K562 (cell line): ENCODE data around the gene WDR70. TPM values are rescaled to one million over a fixed set of nuclear protein-coding genes. Genes with fewer than 3 reads are reported as not detected.

Experiments used
- ATF7 ChIP-seq: fragments of 450-650 bp; IDR thresholded peaks from 2 replicates; pipeline ENCODE4 v1.7.1; 2014; ENCODE audit warnings: mild to moderate bottlenecking, moderate library complexity
- BMI1 ChIP-seq: fragments of 150-350 bp; IDR thresholded peaks from 2 replicates; pipeline ENCODE4 v1.6.1; 2014; ENCODE audit warnings: low read length
- CREM ChIP-seq: IDR thresholded peaks from 2 replicates; pipeline ENCODE4 v1.6.1; 2014; ENCODE audit warnings: antibody characterized with exemption, low read depth
- ETS1 ChIP-seq: conservative IDR thresholded peaks from 2 replicates; pipeline ENCODE4 v1.6.1; 2011; ENCODE audit warnings: low read depth, mild to moderate bottlenecking, low read length; ENCODE audit not compliant: control insufficient read depth
- EZH2 ChIP-seq: IDR thresholded peaks from 2 replicates; pipeline ENCODE4 v1.6.1; 2012; ENCODE audit warnings: low read depth, mild to moderate bottlenecking, inconsistent platforms, low read length, borderline replicate concordance
- FOSL1 ChIP-seq: fragments of 200-800 bp; sonication (Bioruptor generic); conservative IDR thresholded peaks from 2 replicates; pipeline ENCODE4 v1.6.1; 2016; ENCODE audit warnings: missing genetic modification characterization, missing compliant biosample characterization
- HCFC1 ChIP-seq: IDR thresholded peaks from 2 replicates; pipeline ENCODE4 v1.6.1; 2012; ENCODE audit warnings: low read depth, low read length, improper control_type of control experiment
- MLX ChIP-seq, 2 experiments: fragments of 450-650 bp in 1 of 2; sonication (generic) in 1 of 2; formaldehyde crosslinking; conservative IDR thresholded peaks; 2 replicates each; pipeline versions ENCODE4 v1.4.0 to v1.8.1; 2020 to 2022; ENCODE audit warnings: mild to moderate bottlenecking in 1 of 2, missing genetic modification reagents in 1 of 2
- MXD1 ChIP-seq: fragments of 250-450 bp; sonication (Bioruptor Pico); IDR thresholded peaks from 2 replicates; pipeline ENCODE4 v1.8.0; 2021; ENCODE audit warnings: borderline replicate concordance, mild to moderate bottlenecking, moderate library complexity; ENCODE audit not compliant: poor library complexity, severe bottlenecking
- MYBL2 ChIP-seq, 2 experiments: fragments of 450-650 bp in 1 of 2; sonication (generic) in 1 of 2; formaldehyde crosslinking in 1 of 2; IDR thresholded peaks; 2 replicates each; pipeline versions ENCODE4 v1.6.1 to v1.8.1; 2017 to 2022; ENCODE audit warnings: borderline replicate concordance in 1 of 2, inconsistent platforms in 1 of 2, low read depth in 1 of 2, mild to moderate bottlenecking in 1 of 2, missing genetic modification reagents in 1 of 2, moderate library complexity in 1 of 2
- RBM22 ChIP-seq: fragments of 200-400 bp; formaldehyde crosslinking; IDR thresholded peaks from 2 replicates; pipeline ENCODE4 v1.6.1; 2018; ENCODE audit warnings: low read length, low read depth; ENCODE audit not compliant: poor library complexity, severe bottlenecking
- RBM39 ChIP-seq: fragments of 200-400 bp; formaldehyde crosslinking; optimal IDR thresholded peaks from 2 replicates; pipeline ENCODE3; 2018; ENCODE audit warnings: low read depth, low read length
- SLC30A9 ChIP-seq: fragments of 250-450 bp; sonication (Bioruptor Pico); IDR thresholded peaks from 2 replicates; pipeline ENCODE4 v1.8.0; 2022; ENCODE audit warnings: mild to moderate bottlenecking, moderate library complexity
- SRF ChIP-seq, 2 experiments: fragments of 250-450, 450-650 bp in 1 of 2; sonication (Bioruptor Pico) in 1 of 2; sonication (generic) in 1 of 2; formaldehyde crosslinking; IDR thresholded peaks; 2 replicates each; pipeline versions ENCODE4 v1.5.0 to v1.5.1; 2020 to 2022; ENCODE audit warnings: mild to moderate bottlenecking in 1 of 2, missing genetic modification reagents in 1 of 2
- STAT5B ChIP-seq: fragments of 250-450 bp; sonication (Bioruptor Pico); IDR thresholded peaks from 2 replicates; pipeline ENCODE4 v1.8.0; 2021; ENCODE audit warnings: mild to moderate bottlenecking, inconsistent platforms
- TFAM ChIP-seq: fragments of 250-450 bp; sonication (Bioruptor Pico); conservative IDR thresholded peaks from 2 replicates; pipeline ENCODE4 v1.5.0; 2021; ENCODE audit warnings: mild to moderate bottlenecking, moderate library complexity
- ZBED1 ChIP-seq: IDR thresholded peaks from 2 replicates; pipeline ENCODE4 v1.6.1; 2014
- ZFX ChIP-seq: sonication (generic); formaldehyde crosslinking; IDR thresholded peaks from 2 replicates; pipeline ENCODE4 v1.8.0; 2022; ENCODE audit warnings: mild to moderate bottlenecking, missing genetic modification reagents, moderate library complexity
- ZNF12 ChIP-seq: sonication (generic); formaldehyde crosslinking; IDR thresholded peaks from 2 replicates; pipeline ENCODE4 v1.4.0; 2020; ENCODE audit warnings: mild to moderate bottlenecking, missing genetic modification reagents
- ZNF224 ChIP-seq: sonication (generic); formaldehyde crosslinking; IDR thresholded peaks from 2 replicates; pipeline ENCODE4 v1.8.0; 2022; ENCODE audit warnings: mild to moderate bottlenecking, missing genetic modification reagents
- ZNF3 ChIP-seq: fragments of 250-450 bp; sonication (Bioruptor Pico); IDR thresholded peaks from 2 replicates; pipeline ENCODE4 v1.5.0; 2021; ENCODE audit warnings: mild to moderate bottlenecking, moderate library complexity
- ZNF668 ChIP-seq: fragments of 250-450 bp; sonication (Bioruptor Pico); IDR thresholded peaks from 2 replicates; pipeline ENCODE4 v1.8.0; 2022; ENCODE audit warnings: mild to moderate bottlenecking, inconsistent platforms
- polyA plus RNA-seq, 8 experiments: library from polyadenylated mRNA; depleted of rRNA in 4 of 8; stranded (reverse) in 5 of 8; unstranded in 3 of 8; fragments of >200 nt; fragmentation: Nextera tagmentation in 2 of 8; fragmentation: Illumina TruSeq in 1 of 8; extraction: Ambion mirVana in 2 of 8; extraction: Trizol in 1 of 8; gene quantifications; 2 replicates each; pipeline versions ENCODE4 v1.2.1 to v1.2.3, GENCODE V29; 2011 to 2014; ENCODE audit warnings: inconsistent platforms in 1 of 8, missing spikeins in 1 of 8
- total RNA-seq, 7 experiments: library from RNA; depleted of rRNA in 6 of 7; stranded (reverse); fragments of >200 nt in 6 of 7; fragmentation: Illumina TruSeq in 2 of 7; extraction: Trizol in 2 of 7; gene quantifications; 2 replicates each; pipeline versions ENCODE4 v1.2.1 to v1.2.3, GENCODE V29; 2011 to 2021; ENCODE audit warnings: low replicate concordance in 1 of 7
- TF ChIP-seq, protein P1 (sequence below): fragments of 250-450 bp; sonication (Bioruptor Pico); IDR thresholded peaks from 2 replicates; pipeline ENCODE4 v1.5.0; 2020; ENCODE audit warnings: mild to moderate bottlenecking

WDR70 gene
- total and polyA plus RNA-seq, 9 of the 15 experiments (the other 6 are each of a cell fraction or from before 2014, with no cell fraction given), result 16.8 to 46.6 (median 38.8) TPM

DNA sequence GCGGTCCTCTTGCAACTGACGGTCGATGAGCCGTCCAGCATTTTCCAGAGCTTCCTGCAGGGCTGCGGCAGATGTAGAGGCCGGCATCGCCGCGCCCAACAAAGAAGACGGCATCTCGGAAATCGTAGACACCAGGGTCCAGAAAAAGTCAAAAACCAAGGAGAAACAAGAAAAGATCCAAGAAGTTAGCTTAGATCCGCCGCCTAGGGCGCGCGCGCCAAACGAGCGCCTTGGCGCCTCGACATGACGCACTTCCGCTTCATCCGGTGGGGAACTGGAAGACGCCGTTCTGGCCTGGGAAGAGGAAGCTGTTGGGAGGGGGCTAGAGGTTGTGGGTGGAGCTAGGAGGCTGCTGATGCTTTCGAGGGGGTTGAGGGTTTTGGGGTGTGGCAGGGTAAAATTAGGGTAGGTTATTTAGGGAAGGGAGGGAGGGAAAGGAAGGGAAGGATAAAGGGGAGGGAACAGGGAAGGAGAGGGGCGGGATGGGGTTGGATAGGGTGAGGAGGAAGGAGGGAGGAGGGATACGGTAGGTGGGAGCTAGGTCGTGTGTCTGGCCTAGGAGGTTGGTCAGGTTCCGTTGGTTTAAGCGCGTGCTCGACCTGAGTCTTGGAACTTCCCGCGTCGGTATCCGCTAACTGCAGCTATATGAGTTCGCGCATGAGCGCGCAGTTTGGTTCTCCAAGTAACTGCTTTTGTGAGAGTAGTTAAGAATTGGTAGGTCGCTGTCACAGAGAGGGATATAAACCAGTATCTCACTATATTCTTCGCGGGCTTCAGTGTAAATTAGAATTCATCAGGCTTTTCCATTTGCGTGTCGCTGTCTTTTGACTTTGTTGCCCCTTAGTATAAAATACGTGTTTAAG lies 8.0 kb upstream of the WDR70 start, which contains the start of gene NUP155 (continued):
- TF ChIP-seq ZNF224, result peak; percentile 73; the same call in 1 of the 2 replicates
- no peak for TF ChIP-seq RBM39
- TF ChIP-seq FOSL1 (tag), result peak; percentile 36; the same call in 1 of the 2 replicates
- TF ChIP-seq ETS1, result 0 out of 2 replicates have a peak, but pooled peaks have one; percentile 37
- TF ChIP-seq, protein P1, sequence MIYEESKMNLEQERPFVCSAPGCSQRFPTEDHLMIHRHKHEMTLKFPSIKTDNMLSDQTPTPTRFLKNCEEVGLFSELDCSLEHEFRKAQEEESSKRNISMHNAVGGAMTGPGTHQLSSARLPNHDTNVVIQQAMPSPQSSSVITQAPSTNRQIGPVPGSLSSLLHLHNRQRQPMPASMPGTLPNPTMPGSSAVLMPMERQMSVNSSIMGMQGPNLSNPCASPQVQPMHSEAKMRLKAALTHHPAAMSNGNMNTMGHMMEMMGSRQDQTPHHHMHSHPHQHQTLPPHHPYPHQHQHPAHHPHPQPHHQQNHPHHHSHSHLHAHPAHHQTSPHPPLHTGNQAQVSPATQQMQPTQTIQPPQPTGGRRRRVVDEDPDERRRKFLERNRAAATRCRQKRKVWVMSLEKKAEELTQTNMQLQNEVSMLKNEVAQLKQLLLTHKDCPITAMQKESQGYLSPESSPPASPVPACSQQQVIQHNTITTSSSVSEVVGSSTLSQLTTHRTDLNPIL, result 0 out of 2 replicates have a peak, but pooled peaks have one; percentile 70
- TF ChIP-seq ATF7, result peak; percentile 76
- TF ChIP-seq ZFX (CRISPR knock-in tag), result peak; percentile 96
- TF ChIP-seq EZH2, result no peak
- no peak; a peak in 1 of 4 replicates for TF ChIP-seq MLX (CRISPR knock-in tag; conservative IDR thresholded peaks at IDR 0.05)
- no peak; the same call in 1 of the 2 replicates for TF ChIP-seq ZNF668
- TF ChIP-seq SLC30A9 (CRISPR knock-in tag), result no peak
- peak; percentile 84 for TF ChIP-seq MYBL2 (IDR thresholded peaks at IDR 0.05; ENCODE audit: low read depth)
- no peak for TF ChIP-seq MYBL2 (CRISPR knock-in tag; IDR thresholded peaks at IDR 0.05; ENCODE audit: borderline replicate concordance)
- no peak for TF ChIP-seq BMI1
- TF ChIP-seq RBM22, result no peak
- TF ChIP-seq STAT5B (CRISPR knock-in tag), result no peak
- TF ChIP-seq MXD1 (CRISPR knock-in tag), result no peak
- TF ChIP-seq CREM, result peak; percentile 99
- no peak; a peak in 2 of 4 replicates for TF ChIP-seq SRF (CRISPR knock-in tag; IDR thresholded peaks at IDR 0.05)
- TF ChIP-seq TFAM (CRISPR knock-in tag), result no peak
- peak; percentile 89 for TF ChIP-seq HCFC1
- TF ChIP-seq ZNF12 (CRISPR knock-in tag), result no peak
- no peak for TF ChIP-seq ZBED1
- no peak for TF ChIP-seq ZNF3 (CRISPR knock-in tag)
